IMR-90 (cell line): Measurements from ENCODE around the gene VCL. TPM values are rescaled to one million over a fixed set of nuclear protein-coding genes. Genes with fewer than 3 reads are reported as not detected.

Experiments used
- ATAC-seq: fragments of 200-7000 bp; cut with Tn5 transposase; 2 replicates; pipeline ENCODE4 v1.9.1; 2020; ENCODE audit warnings: low read depth, mild to moderate bottlenecking, moderate library complexity
- BruUV-seq: library from RNA; stranded (reverse); fragments of 400-500 nt; replicated peaks from 2 replicates; lab custom pipeline; 2021; lab: Mats Ljungman, UMichigan
- CTCF ChIA-PET: fragments of 300-600 bp; formaldehyde crosslinking; extraction: SDS; loops from one replicate; lab custom pipeline; 2021; ENCODE audit warnings: antibody characterized with exemption; lab: Yijun Ruan, JAX
- POLR2A ChIA-PET: fragments of 300-600 bp; sonication (Branson Sonifier 250); formaldehyde crosslinking; loops from one replicate; lab custom pipeline; 2022; ENCODE audit warnings: antibody characterized with exemption; ENCODE audit not compliant: unreplicated experiment; lab: Charles Lee
- DNase-seq: peaks from one replicate; pipeline ENCODE4 v3.0.0; 2013
- H2AFZ ChIP-seq: replicated peaks from 2 replicates; pipeline ENCODE3; 2013; ENCODE audit warnings: low read length, mild to moderate bottlenecking; ENCODE audit not compliant: poor library complexity
- H2AK5ac ChIP-seq: 2 replicates; pipeline ENCODE4 v1.6.1; 2013; ENCODE audit warnings: low read depth, low read length, inconsistent platforms
- H2AK9ac ChIP-seq: replicated peaks from 2 replicates; pipeline ENCODE3; 2013; ENCODE audit warnings: mild to moderate bottlenecking, low read depth, low read length, moderate library complexity; ENCODE audit not compliant: poor library complexity
- H2BK120ac ChIP-seq: 2 replicates; pipeline ENCODE4 v1.6.1; 2013; ENCODE audit warnings: low read depth, low read length, inconsistent platforms
- H2BK15ac ChIP-seq: 3 replicates; pipeline ENCODE4 v1.6.1; 2013; ENCODE audit warnings: low read depth, low read length, inconsistent platforms
- H2BK20ac ChIP-seq: 2 replicates; pipeline ENCODE4 v1.6.1; 2013; ENCODE audit warnings: low read depth, mild to moderate bottlenecking, inconsistent platforms, low read length, moderate library complexity
- H2BK5ac ChIP-seq: 2 replicates; pipeline ENCODE4 v1.6.1; 2013; ENCODE audit warnings: mild to moderate bottlenecking, low read depth, low read length, inconsistent platforms; ENCODE audit not compliant: poor library complexity, severe bottlenecking
- H3K14ac ChIP-seq: replicated peaks from 2 replicates; pipeline ENCODE4 v1.6.1; 2013; ENCODE audit warnings: low read depth, low read length, inconsistent platforms
- H3K18ac ChIP-seq: 2 replicates; pipeline ENCODE4 v1.6.1; 2013; ENCODE audit warnings: low read depth, low read length, control low read depth
- H3K23ac ChIP-seq: 2 replicates; pipeline ENCODE4 v1.6.1; 2013; ENCODE audit warnings: low read depth, low read length, inconsistent platforms
- H3K27ac ChIP-seq: 2 replicates; pipeline ENCODE4 v1.5.1; 2013; ENCODE audit warnings: mild to moderate bottlenecking, control low read depth, low read length; ENCODE audit not compliant: insufficient read depth
- H3K27me3 ChIP-seq: 2 replicates; pipeline ENCODE4 v1.6.1; 2013; ENCODE audit warnings: low read length; ENCODE audit not compliant: control insufficient read depth, insufficient read depth
- H3K36me3 ChIP-seq: 2 replicates; pipeline ENCODE4 v1.6.1; 2013; ENCODE audit warnings: low read length, mixed read lengths; ENCODE audit not compliant: control insufficient read depth, insufficient read depth
- H3K4ac ChIP-seq: 2 replicates; pipeline ENCODE4 v1.6.1; 2013; ENCODE audit warnings: low read depth, low read length, inconsistent platforms
- H3K4me1 ChIP-seq: 2 replicates; pipeline ENCODE4 v1.6.1; 2013; ENCODE audit warnings: low read length, mixed read lengths; ENCODE audit not compliant: control insufficient read depth, insufficient read depth
- H3K4me2 ChIP-seq: 2 replicates; pipeline ENCODE4 v1.6.1; 2013; ENCODE audit warnings: low read depth, mild to moderate bottlenecking, control low read depth, low read length, moderate library complexity
- H3K4me3 ChIP-seq: 2 replicates; pipeline ENCODE4 v1.5.1; 2013; ENCODE audit warnings: low read depth, mild to moderate bottlenecking, control low read depth, low read length, moderate library complexity; ENCODE audit not compliant: insufficient read depth
- H3K56ac ChIP-seq: 2 replicates; pipeline ENCODE4 v1.6.1; 2013; ENCODE audit warnings: low read length, inconsistent platforms; ENCODE audit not compliant: insufficient read depth; ENCODE audit errors: extremely low read depth
- H3K79me1 ChIP-seq, 2 experiments: 2 replicates each; pipeline ENCODE4 v1.6.1; 2013; ENCODE audit warnings: low read length in 2 of 2, inconsistent platforms in 1 of 2, low read depth in 1 of 2
- H3K9ac ChIP-seq: 2 replicates; pipeline ENCODE4 v1.6.1; 2013; ENCODE audit warnings: low read depth, low read length, control low read depth
- H3K9me1 ChIP-seq: 2 replicates; pipeline ENCODE4 v1.6.1; 2013; ENCODE audit warnings: low read length, inconsistent platforms; ENCODE audit not compliant: insufficient read depth
- H3K9me3 ChIP-seq: 2 replicates; pipeline ENCODE4 v1.6.1; 2013; ENCODE audit warnings: low read length; ENCODE audit not compliant: control insufficient read depth, insufficient read depth
- H4K20me1 ChIP-seq: 2 replicates; pipeline ENCODE4 v1.6.1; 2013; ENCODE audit warnings: low read length, inconsistent platforms; ENCODE audit not compliant: insufficient read depth
- H4K5ac ChIP-seq: 2 replicates; pipeline ENCODE4 v1.6.1; 2013; ENCODE audit warnings: mild to moderate bottlenecking, low read depth, low read length, control low read depth
- H4K8ac ChIP-seq, 2 experiments: 2 replicates each; pipeline ENCODE4 v1.6.1; 2013; ENCODE audit warnings: low read depth in 2 of 2, low read length in 2 of 2, control low read depth in 1 of 2, inconsistent platforms in 1 of 2
- H4K91ac ChIP-seq: 2 replicates; pipeline ENCODE4 v1.6.1; 2013; ENCODE audit warnings: low read depth, low read length, inconsistent platforms; ENCODE audit not compliant: insufficient read depth
- BHLHE40 ChIP-seq: fragments of 150-350 bp; IDR thresholded peaks from 2 replicates; pipeline ENCODE4 v1.6.1; 2016; ENCODE audit warnings: mild to moderate bottlenecking, low read depth, low read length
- CEBPB ChIP-seq: IDR thresholded peaks from 2 replicates; pipeline ENCODE4 v1.6.1; 2012; ENCODE audit warnings: low read depth, low read length, improper control_type of control experiment
- CHD1 ChIP-seq: IDR thresholded peaks from 2 replicates; pipeline ENCODE4 v1.6.1; 2012; ENCODE audit warnings: low read depth, low read length, improper control_type of control experiment
- CTCF ChIP-seq: conservative IDR thresholded peaks from 2 replicates; pipeline ENCODE4 v1.5.1; 2012; ENCODE audit warnings: mild to moderate bottlenecking, low read depth, low read length, improper control_type of control experiment
- ELK1 ChIP-seq: fragments of 150-350 bp; IDR thresholded peaks from 2 replicates; pipeline ENCODE4 v1.6.1; 2016; ENCODE audit warnings: low read depth, mild to moderate bottlenecking, low read length, moderate library complexity, borderline replicate concordance
- FOS ChIP-seq: fragments of 150-350 bp; IDR thresholded peaks from 2 replicates; pipeline ENCODE4 v1.6.1; 2016; ENCODE audit warnings: low read depth, low read length
- MAFK ChIP-seq: IDR thresholded peaks from 2 replicates; pipeline ENCODE4 v1.6.1; 2012; ENCODE audit warnings: low read depth, low read length, improper control_type of control experiment
- MAZ ChIP-seq: IDR thresholded peaks from 2 replicates; pipeline ENCODE4 v1.6.1; 2012; ENCODE audit warnings: low read depth, mild to moderate bottlenecking, low read length, improper control_type of control experiment, moderate library complexity, borderline replicate concordance
- MXI1 ChIP-seq: IDR thresholded peaks from 2 replicates; pipeline ENCODE4 v1.6.1; 2012; ENCODE audit warnings: low read depth, mild to moderate bottlenecking, low read length, moderate library complexity, borderline replicate concordance
- NFE2L2 ChIP-seq: fragments of 150-350 bp; IDR thresholded peaks from 2 replicates; pipeline ENCODE4 v1.6.1; 2016; ENCODE audit warnings: low read depth, mild to moderate bottlenecking, low read length
- POLR2A ChIP-seq: IDR thresholded peaks from 2 replicates; pipeline ENCODE4 v1.6.1; 2012; ENCODE audit warnings: mild to moderate bottlenecking, low read depth, low read length
- RCOR1 ChIP-seq: IDR thresholded peaks from 2 replicates; pipeline ENCODE4 v1.6.1; 2012; ENCODE audit warnings: mild to moderate bottlenecking, low read length, improper control_type of control experiment; ENCODE audit not compliant: insufficient replicate concordance
- RFX5 ChIP-seq: IDR thresholded peaks from 2 replicates; pipeline ENCODE4 v1.8.0; 2012; ENCODE audit warnings: low read depth, mild to moderate bottlenecking, low read length, moderate library complexity
- SMC3 ChIP-seq: fragments of 150-350 bp; IDR thresholded peaks from 2 replicates; pipeline ENCODE4 v1.6.1; 2016; ENCODE audit warnings: low read depth, mild to moderate bottlenecking, antibody characterized with exemption, low read length, moderate library complexity
- WGBS, 2 experiments: methylation state at CpG; one replicate each; pipeline versions ENCODE4 v1.1.5 to v1.1.7; 2013; ENCODE audit warnings: missing lambda C conversion rate in 2 of 2; ENCODE audit not compliant: insufficient read length in 1 of 2; ENCODE audit errors: extremely low coverage in 2 of 2; 5-methylcytosine and 5-hydroxymethylcytosine counted together
- dilution Hi-C: fragments of 300-500 bp; cut with HindIII; formaldehyde crosslinking; loops from one replicate; pipeline ENCODE4 v1.14.3; 2018; ENCODE audit warnings: low sequenced_read_pairs; ENCODE audit not compliant: unreplicated experiment
- in situ Hi-C: fragments of 300-500 bp; cut with MboI; formaldehyde crosslinking; loops from 3 replicates; pipeline ENCODE4 v1.14.3; 2019; ENCODE audit warnings: low sequenced_read_pairs, inconsistent platforms, mixed read lengths
- intact Hi-C: fragments of 100-400 bp; cut with micrococcal nuclease; formaldehyde crosslinking; loops from 2 replicates; pipeline ENCODE4 v1.10.0; 2022
- polyA plus RNA-seq, 3 experiments: library from polyadenylated mRNA; depleted of rRNA; stranded (reverse); fragments of >200 nt; gene quantifications; 2 replicates each; pipeline ENCODE4 v1.2.3, GENCODE V29; 2012; ENCODE audit warnings: low replicate concordance in 1 of 3
- total RNA-seq: library from RNA; depleted of rRNA; stranded (reverse); fragments of >200 nt; gene quantifications from 2 replicates; pipeline ENCODE4 v1.2.3, GENCODE V29; 2012

The VCL gene
- total and polyA plus RNA-seq, 2 of the 4 experiments (the other 2 are of a cell fraction) = 227 to 283 TPM

GRCh38 chr10:73955719-73956118, 42.2 kb upstream of the VCL start:
- Histone ChIP-seq H3K4me2 (no peak overlapping the region), H3K27ac (no peak overlapping the region), H4K20me1 (no peaks in the 10 kb centered on the region), H3K36me3 (no peaks in the 10 kb centered on the region), H2BK15ac (peak overlapping the region; percentile 68; the same call in 1 of the 3 replicates), H3K4me3 (no peak overlapping the region), H3K9me3 (no peaks in the 10 kb centered on the region), H3K18ac (no peak overlapping the region), H4K5ac (no peak overlapping the region), H4K91ac (peak overlapping the region; percentile 48; the same call in 1 of the 2 replicates), H3K27me3 (no peaks in the 10 kb centered on the region), H2BK20ac (peak overlapping the region; percentile 32; the same call in 1 of the 2 replicates), H2BK120ac (peak overlapping the region; percentile 78; the same call in 1 of the 2 replicates), H2AFZ (no peak overlapping the region), H2AK9ac (no peak overlapping the region), H3K4me1 (peaks cover 16% of the 10 kb centered on the region), H2AK5ac (peak overlapping the region; percentile 64; the same call in 1 of the 2 replicates), H4K8ac (peak overlapping the region in 1 of 2 experiments; percentile 47; a peak in 1 of 4 replicates), H3K4ac (peak overlapping the region; percentile 56; the same call in 1 of the 2 replicates), H3K14ac (peak overlapping the region; percentile 27; the same call in 1 of the 2 replicates), H3K79me1 (peaks cover 0 to 10% of the 10 kb centered on the region in 2 experiments; a peak in 2 of 4 replicates), H3K9ac (no peak overlapping the region), H2BK5ac (no peak overlapping the region), H3K9me1 (peaks cover 19% of the 10 kb centered on the region), H3K23ac (no peak overlapping the region), H3K56ac (no peak overlapping the region)
- dilution Hi-C loops (no loop called here), in situ Hi-C loops (no loop called here), intact Hi-C loops (loop anchor here (5.0 kb wide), 2 partner anchors 37 to 127 kb away; no protein-coding TSS in a partner anchor)
- POLR2A ChIA-PET = no interaction called here
- TF ChIP-seq CTCF (no peak), BHLHE40 (no peak), CHD1 (no peak), CEBPB (no peak), MXI1 (no peak), FOS (no peak), SMC3 (no peak), MAZ (no peak), RCOR1 (no peak), ELK1 (no peak), NFE2L2 (no peak), POLR2A (no peak), MAFK (no peak), RFX5 (no peak)
- DNase-seq (no peak), ATAC-seq (no peak)
- CTCF ChIA-PET = no interaction called here
- WGBS, 2 experiments = 100% methylated on average over 1 of the region's 2 CpGs; no CpG with 5 or more reads in 1 of the 2 experiments
- BruUV-seq = no TSS peak
